HG03342 (cell line): Measurements from ENCODE around the gene TRIM66.

Experiments
- ATAC-seq: cut with Tn5 transposase; IDR thresholded peaks from one replicate; pipeline ENCODE4 v1.9.1; 2021; ENCODE audit warnings: mild to moderate bottlenecking, moderate library complexity; ENCODE audit not compliant: unreplicated experiment

TRIM66 gene

DNA sequence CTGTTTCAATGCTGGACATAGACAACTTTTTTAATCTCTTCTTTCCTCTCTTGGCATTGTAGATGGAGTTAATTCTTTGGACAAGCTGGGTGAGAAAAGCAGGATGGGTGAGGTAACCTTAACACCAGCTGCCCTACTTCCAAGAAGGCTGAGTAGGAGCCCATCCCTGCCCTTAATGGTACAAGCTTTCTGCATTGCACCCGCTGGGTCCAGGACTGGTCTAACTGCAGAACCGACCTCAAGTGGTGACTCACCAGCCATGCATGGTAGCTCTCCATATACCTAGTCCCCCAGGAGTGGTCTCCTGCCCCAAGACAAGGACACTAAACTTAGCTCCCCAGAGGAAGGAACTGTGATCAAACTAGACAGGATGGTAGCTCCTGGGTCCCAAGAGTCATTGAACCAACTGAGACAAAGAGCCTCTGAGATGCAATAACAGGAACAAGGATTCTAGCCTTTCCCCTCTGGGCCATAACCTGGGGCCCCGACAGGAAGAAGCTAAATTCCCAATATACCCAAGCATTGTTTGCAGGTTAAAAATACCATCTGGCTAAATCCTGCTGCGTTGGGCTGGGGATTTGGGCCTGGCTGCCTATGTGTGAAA lies 32.3 kb upstream of the TRIM66 start:
- no peak for ATAC-seq

DNA sequence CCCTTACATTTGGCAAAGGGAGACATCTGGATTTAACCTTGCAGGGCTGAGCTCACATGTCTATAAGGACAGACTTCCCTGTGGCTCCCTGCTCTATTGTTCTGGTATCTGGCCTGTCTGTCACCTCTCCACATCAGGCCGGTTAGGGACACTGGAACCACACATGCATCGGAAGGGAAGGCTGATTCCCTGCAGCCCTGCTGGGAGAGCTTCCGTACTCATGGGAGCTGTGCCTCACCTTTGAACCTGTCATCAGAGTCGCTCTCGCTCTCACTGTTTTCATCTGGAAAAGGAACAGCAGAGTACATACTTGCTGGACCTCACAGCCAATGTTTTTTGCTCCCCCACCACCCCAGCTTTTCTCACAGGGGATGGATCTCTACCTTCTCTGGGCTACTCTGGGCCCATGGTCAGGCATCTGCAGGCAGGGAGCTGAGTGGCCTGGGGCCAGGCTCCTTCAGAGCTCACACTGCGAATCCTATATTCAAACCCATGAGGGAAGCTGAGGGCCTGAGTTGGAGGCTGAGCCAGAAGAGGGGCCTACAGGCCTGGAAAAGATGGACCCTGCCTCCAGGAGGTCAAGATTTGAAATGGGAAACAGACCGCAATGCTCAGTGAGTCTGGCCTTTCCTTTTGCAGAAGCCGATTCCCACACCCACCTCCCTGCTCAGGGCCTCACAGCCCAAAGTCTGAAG lies 31.4 kb upstream of the TRIM66 start:
- ATAC-seq = no peak

DNA sequence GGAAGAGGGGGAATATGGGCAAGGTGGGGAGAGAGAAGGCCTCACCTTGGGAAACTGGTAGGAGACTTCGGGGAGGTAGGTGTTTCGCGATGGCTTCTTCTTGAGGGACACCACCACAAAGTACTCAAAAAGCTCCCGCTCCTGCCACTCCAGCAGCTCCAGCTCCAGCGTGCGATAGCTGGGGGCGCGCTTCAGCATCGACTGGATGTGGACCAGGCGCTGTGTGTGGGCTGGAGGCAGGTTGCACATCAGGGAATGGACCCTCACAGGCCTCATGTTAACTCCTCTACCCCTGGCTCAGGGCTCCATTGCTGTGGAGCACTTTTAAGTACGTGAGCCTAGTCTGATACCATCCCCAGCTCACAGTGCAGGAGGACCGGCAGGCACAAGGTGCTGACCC lies 30.0 kb upstream of the TRIM66 start:
- ATAC-seq = no peak

DNA sequence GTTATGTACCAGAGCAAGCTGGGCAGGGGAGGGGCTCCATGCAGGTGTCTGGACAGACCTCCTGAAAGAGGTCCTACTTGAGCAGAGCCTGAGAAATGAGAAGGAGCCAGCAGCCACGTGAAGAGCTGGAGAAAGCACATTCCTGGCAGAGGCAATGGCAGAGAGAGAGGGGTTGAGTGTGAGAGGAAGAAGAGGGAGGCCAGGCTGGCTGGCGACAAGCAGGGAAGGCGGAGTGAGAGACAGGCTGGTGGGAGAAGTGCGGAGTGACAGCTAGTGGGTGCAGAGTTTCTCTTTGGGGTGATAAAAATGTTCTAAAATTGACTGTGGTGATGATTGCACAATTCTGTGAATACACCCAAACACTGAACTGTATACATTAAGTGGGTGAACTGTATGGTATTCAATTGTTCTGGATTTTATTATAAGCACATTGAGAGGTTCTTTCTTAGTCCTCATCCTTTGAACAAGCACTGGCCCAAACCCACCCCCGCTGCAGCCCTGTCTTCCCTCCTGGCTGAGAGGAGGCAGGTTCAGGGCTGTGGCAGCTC lies 29.5 kb upstream of the TRIM66 start:
- no peak for ATAC-seq

DNA sequence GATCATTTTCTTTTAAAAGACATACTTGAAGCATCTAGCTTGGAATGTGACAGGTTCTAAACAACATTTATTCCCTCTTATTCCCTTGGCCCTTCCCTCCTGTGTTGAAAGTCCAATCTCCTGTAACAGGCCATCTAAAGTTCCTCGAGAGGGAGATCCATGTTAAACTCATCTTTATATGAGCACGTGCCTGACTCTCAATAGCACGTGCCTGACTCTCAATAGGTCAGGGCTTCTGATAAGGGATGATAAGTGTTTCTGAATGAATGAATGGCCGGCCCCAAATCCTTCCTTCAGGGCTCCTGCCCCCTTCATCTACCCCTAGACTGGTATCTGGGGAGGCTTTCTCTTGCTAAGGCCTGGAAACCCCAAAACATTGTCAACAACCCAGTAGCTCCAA lies 27.3 kb upstream of the TRIM66 start:
- ATAC-seq = no peak

DNA sequence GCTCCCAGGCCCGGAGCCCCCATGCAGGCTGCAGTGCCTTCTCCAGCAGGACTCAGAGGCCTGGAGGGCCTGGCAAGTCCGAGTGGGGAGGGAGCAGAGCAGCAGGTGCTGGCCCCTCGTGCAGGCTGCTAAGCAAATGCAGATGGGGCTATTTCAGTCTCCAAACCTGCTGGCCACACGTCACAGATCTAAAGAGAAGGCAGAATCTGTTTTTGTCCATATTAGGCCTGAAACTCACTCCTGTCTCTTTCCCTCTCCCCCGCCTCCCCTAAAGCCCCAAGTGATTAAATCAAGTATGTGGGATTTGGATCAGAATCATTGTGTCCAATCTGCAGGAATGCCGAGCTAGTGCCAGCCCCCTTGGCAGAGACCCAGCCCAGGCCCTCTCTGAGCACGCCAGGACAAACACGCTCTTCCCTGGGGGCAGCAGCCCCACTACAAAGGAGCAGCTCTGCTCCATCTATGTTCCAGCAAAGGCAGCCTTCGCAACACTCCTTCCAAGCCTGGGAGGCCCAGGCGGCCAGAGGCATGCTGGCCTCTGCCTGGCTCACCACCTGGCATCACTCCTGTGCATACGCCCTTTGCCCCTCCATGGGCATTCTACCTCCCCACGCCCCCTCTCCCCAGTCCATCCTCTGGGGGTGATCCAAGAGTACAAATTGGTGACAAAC lies 26.7 kb upstream of the TRIM66 start:
- no peak for ATAC-seq

DNA sequence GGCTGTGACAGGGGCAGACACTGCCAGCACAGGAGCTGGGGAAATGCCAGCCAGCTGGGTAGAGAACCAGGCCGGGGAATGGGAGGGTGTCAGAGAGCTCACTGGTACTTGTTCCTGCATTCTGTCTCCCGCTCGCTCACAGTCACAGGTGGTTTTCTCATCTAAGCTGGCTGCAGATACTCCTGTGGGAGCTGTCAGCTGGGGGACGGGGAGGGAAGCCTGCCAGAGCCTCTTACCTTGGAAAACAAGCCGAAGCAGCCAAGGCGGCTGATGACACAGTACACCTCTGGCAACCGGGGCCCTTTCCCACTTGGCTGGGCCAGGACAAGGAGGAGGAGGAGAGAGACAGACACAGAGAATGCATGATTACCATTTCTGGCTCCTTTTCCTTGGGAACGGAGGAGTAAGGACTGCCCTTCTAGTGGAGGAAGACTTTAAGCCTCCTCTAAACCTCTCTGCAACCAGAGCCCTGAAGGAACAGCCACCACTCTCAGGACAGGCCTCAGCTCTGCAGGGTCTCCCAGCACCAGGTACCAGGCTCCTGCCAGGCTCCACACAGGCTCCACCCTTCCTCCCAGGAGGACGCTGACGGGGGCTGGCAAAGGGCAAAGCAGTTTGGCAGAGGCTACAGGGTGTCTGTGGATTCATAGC lies 25.2 kb upstream of the TRIM66 start:
- no peak for ATAC-seq

DNA sequence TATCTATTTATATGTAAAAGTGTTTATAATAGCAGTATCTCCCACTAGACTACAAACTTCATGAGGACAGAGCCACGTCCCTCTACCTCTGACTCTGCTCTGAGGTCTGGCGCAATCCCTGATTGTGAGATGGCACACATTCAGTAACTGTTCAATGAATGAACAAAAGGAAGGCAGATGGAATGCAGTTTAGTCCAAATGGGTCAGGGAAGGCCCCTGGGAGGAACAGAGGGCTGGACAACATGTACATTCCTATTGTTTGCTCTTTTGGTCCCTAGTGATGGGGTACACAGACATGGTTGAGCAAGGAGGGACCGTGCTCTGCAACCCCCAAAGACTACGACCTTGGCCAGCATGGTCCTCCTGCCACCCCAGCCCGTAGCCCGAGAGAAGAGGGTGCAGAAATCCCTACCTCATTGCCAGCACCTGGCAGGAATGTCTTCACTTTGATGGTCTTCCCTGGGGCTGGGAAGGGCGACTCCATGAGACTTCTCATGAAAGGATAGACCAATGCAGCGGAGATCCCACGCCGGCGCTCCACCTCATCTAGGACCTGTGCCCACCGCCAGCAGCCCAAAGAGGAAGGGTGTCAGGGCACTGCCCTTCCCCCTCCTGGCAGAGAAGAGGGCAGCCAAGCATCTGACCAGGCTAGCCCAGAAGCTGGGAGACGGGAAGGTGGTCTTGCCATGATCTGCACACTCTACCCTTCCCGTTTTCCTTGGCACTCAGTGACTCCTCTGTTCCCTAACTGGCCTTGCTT lies 24.4 kb upstream of the TRIM66 start:
- no peak for ATAC-seq

DNA sequence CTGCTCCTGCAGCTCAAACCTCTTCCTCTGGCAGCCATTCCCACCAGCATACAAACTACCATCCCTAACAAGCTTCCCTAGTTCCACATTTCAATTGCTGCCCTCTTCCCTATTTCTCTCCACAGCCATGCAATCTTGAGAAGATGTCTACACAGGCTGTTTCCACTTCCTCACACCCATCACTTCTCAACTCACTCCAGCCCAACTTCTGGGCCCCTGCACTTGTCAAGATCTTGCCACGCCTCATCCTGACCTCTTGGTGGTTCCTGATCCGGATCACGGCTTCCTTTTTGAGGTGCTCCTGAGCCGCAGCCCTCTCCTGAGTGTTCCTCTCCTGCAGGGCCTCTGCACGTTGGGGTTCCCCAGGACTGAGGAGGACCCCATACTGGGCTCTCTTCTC lies 22.7 kb upstream of the TRIM66 start:
- ATAC-seq = no peak

DNA sequence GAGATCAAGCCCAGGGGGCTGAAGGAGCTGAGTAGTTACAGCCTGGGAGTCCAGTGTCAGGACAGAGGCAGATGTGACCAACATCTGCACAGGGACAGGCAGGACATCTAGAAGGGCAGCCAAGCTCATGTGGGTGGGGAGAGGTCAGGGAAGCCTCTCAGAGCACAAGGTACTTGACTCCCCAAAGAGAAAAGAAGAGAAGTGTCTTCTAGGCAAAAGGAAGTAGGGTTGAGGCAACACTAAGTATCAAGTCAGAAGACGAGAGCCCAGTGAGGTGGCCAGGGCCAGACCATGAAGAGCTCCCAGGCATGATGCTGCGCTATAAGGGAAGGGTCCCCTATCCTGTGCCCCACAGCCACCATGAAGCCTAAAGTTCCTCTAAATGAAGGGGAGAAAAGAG lies 21.7 kb upstream of the TRIM66 start:
- no peak for ATAC-seq

DNA sequence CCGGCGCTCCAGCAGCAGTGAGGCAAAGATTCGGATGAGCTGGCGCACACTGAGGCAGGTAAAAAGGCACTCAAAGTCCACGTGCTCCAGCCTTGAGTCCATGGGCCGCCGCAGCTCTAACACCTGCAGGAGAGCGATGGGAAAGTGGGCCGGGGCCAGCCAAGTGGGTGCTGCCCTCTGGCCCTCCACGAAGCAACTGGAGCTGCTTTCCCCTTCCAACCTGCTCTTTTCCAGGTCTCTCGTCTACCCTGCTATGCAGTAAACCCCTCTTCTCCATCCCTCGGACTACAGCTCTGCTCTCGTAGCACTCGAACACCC lies 20.1 kb upstream of the TRIM66 start:
- ATAC-seq = no peak

DNA sequence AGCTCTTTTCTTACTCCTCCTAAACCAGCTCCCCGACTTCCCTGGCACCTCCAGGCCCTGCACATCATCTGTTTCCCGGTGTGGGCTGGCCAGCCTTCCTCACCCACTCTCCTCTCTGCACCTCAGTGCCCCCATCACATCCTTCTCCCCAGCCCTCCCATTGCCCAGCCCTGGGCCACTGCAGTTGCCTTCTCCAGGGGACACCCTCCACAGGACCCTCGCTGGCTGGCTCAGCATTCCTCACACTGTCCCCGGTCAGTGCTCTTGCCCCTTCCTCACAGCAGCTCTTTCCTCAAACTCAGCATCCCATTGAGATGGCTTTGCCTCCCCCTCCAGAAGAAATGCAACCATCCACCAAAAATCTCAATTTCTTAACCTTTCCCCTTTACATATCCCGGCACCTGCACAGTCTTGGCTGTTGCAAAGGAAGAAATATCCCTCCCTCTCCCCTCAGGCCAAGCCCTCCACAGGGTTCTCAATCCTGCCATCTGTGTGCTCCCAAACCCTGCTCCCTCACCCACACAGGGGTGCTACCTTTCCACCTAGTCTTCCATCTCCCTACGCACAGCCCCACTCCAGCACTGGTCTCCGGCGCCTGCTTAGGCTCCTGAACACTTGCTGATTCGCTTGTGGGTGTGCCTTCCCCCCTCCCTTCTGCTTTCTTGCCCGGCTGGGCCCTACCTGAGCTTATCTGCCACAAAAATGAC lies 19.6 kb upstream of the TRIM66 start:
- no peak for ATAC-seq

DNA sequence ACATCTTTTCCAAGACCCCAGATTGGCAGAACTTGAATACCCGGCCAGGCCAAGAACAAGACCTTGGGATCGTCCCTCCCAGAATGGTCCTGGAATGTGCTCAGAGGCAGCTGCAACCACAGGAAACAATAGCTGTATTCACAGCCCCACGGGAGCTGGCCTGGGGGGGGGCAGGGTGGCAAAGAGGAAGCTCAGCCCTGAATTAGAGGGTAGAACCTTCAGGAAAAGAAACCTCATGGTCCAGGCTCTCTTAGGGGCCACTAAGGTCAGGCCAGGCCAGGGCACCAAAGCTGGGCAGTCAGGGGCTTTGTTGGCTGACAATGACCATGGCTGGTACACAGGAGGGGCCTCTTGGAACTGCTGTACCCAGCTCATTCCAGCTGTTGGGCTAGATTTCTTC lies 17.4 kb upstream of the TRIM66 start:
- ATAC-seq = no peak

DNA sequence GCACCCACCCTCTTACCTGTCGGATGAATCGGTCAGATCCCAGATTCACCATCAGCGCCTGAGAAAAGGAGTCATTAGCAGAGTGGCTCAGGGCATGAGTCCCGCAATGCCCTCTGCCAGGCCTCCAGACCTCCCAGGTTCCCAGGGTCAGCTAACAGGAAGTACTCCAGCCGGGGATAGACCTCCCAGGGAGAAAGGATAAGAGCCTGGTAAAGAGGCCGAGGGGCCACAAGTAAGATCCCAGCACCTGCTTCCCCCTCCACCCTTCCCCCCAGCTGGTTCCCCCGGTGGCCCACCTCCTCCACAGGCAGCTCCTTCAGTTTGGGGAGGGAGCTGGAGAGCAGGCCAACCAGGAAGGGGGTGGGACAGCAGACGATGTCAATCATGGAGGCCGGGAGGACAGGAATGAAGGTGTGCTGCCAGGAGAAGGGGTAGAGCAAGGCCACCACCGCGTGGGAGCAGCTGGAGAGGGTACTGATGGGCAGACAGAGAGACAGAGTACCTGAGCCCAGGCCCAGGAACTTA lies 16.5 kb upstream of the TRIM66 start:
- no peak for ATAC-seq

DNA sequence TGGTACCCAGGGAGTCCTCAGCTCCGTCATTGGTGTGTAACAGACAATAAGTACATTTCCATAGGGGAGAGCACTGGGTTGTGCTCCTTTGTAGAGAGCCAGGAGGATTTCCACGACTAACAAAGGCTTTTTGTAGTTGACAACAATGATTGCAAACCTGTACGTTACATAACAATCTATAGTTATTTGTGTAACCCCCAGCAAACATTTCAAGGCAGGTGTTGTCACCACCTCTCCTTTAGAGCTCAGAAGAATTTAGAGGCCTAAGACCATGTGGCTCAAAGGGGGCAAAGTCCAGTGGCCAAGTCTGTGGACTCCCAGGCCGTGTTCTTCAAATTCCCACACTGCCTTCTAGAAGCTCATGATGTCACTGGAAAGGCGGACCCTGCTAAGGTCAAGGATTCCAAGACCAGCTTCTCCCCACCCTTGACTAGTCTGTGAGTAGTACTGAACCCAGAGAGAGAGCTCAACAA lies 15.9 kb upstream of the TRIM66 start:
- ATAC-seq = no peak

DNA sequence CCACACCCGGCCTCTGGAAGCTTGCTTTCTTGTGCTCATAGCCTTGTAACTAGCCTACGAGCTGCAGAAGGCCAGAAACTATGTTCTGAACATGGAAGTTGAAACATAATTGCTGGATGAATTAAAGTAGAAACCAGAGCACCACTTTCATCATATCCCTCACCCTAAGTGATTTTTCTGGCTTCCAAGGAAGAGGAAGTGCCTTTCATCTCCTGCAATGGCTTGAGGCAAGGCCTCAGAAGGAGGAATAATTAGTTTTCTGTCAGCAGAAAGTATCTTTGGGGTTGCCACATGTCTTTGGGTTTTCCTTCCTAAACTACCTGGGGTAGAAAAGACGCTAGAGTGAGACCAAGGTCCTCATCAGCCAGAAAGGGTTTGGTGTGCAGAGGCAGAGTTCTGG lies 14.6 kb upstream of the TRIM66 start:
- ATAC-seq = no peak

DNA sequence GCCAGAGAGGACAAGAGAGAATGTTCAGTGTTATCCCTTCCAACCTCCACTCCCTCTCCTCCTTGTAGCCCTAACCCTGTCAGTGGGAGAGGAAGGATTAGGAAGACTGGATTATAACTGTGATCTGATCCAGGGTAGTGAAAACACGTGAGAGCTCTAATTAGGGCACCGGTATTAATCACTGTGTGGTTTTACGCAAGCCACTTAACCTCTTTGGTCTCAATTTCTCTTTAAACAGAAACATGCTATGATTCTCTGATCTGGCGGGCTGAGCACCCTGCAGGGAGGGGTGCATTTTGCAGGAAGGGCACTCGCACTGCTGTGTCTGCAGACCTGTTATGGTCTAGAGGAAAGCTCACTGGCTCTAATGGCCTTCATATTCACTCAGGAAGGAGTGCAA lies 11.7 kb upstream of the TRIM66 start:
- ATAC-seq = no peak

DNA sequence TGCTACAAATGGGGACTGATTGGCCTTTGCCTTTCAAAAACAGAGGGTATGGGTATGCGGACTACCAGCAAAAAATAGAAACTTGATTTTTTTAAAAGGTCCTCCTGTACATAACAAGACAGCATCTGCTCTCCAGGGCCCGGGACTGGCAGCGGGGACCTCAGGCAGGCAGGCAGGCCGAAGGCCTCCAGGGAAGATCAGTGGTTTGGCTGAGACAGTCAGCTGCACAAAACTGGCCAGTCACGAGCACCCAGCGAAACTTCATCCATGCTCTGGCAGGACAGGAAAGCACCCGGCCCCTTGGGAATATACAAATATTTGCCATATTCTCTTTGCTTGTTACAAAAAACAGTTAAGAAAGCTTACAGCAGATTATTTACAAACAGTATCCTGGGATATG lies 11.1 kb upstream of the TRIM66 start:
- ATAC-seq = no peak

DNA sequence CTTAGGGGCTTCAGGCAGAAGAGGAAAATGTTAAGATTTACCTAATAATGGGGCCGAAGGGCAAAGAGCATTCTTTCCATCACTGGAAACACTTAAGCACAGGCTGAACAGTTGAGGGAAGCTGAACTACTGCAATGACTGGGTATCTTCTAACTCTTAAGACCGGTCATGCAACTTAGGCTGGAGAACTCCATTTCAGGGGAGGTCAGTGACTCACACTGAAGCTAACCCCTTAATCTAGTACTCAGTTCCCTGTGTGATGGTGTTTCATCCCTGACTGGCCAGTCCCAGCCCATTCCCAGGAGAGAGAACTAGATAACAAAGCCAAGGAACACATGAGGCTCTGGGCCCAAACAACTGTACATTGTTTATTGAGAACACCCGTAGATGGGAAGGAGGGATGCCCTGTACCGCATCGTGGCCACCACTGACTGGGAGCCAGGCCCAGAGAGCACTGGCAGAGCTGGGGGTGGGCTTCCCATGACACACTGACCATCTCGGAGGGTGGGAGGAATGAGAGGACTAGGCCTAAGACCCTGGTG lies 10.6 kb upstream of the TRIM66 start:
- ATAC-seq = no peak

DNA sequence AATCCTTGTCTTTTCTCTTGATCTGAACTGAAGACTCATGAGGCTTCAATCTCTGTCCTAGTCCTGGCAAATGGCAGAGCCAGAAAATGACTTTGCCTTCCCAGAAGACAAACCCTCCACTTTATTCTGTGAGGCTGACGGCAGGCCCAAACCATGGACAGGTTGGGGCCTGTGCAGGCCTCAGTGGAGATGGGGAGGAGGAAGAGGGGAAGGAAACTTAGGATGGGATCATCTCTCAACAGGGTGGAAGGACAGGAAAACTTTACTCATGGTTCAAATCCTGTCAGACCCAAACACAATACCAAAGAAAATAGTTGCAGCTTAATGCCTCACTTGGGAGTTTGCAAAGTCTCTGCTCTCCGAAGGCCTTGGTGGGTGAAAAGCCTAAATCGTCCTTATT lies 10.0 kb upstream of the TRIM66 start:
- ATAC-seq = no peak
